WTC11 (cell line): ENCODE data around the gene CFAP91. TPM values are rescaled to one million over a fixed set of nuclear protein-coding genes. Genes with fewer than 3 reads are reported as not detected.

Experiments
- ATAC-seq: fragments of 200-7000 bp; cut with Tn5 transposase; 2 replicates; pipeline ENCODE4 v1.10.0; 2021; ENCODE audit warnings: mild to moderate bottlenecking, moderate library complexity
- CTCF ChIA-PET: fragments of 300-600 bp; sonication (Branson Sonifier 250); formaldehyde crosslinking; loops from one replicate; lab custom pipeline; 2021; ENCODE audit warnings: antibody characterized with exemption; lab: Charles Lee
- POLR2A ChIA-PET: fragments of 350-600 bp; sonication (Branson Sonifier 250); formaldehyde crosslinking; loops from one replicate; lab custom pipeline; 2021; ENCODE audit warnings: antibody characterized with exemption; lab: Charles Lee
- DNase-seq: peaks from one replicate; pipeline ENCODE4 v3.0.0; 2021; ENCODE audit warnings: low spot score
- H3K27ac Mint-ChIP-seq: 2 replicates; pipeline ENCODE4 v1.8.0; 2021; ENCODE audit warnings: mixed read lengths
- H3K27me3 Mint-ChIP-seq: 2 replicates; pipeline ENCODE4 v1.8.0; 2021; ENCODE audit warnings: low read depth, mild to moderate bottlenecking, moderate library complexity, mixed read lengths
- H3K36me3 Mint-ChIP-seq: 2 replicates; pipeline ENCODE4 v1.8.0; 2021; ENCODE audit warnings: mixed read lengths
- H3K4me1 Mint-ChIP-seq: 2 replicates; pipeline ENCODE4 v1.8.0; 2022; ENCODE audit warnings: mixed read lengths
- H3K4me3 Mint-ChIP-seq: 2 replicates; pipeline ENCODE4 v1.8.0; 2021; ENCODE audit warnings: mild to moderate bottlenecking, moderate library complexity, mixed read lengths
- H3K9me3 Mint-ChIP-seq: 2 replicates; pipeline ENCODE4 v1.8.0; 2021; ENCODE audit warnings: mixed read lengths
- FOXP4 ChIP-seq: sonication (generic); formaldehyde crosslinking; IDR thresholded peaks from 2 replicates; pipeline ENCODE4 v1.8.0; 2022; ENCODE audit warnings: mild to moderate bottlenecking, missing genetic modification reagents
- JUN ChIP-seq: sonication (generic); formaldehyde crosslinking; IDR thresholded peaks from 2 replicates; pipeline ENCODE4 v1.8.0; 2023; ENCODE audit warnings: mild to moderate bottlenecking, missing genetic modification reagents
- NFATC4 ChIP-seq: fragments of 250-450 bp; sonication (Bioruptor Pico); IDR thresholded peaks from 2 replicates; pipeline ENCODE4 v1.9.0; 2021; ENCODE audit warnings: mild to moderate bottlenecking
- NR2C2 ChIP-seq: sonication (generic); formaldehyde crosslinking; IDR thresholded peaks from 2 replicates; pipeline ENCODE4 v1.8.0; 2022; ENCODE audit warnings: mild to moderate bottlenecking, missing genetic modification reagents
- TCF7 ChIP-seq: sonication (generic); formaldehyde crosslinking; IDR thresholded peaks from 2 replicates; pipeline ENCODE4 v1.8.0; 2022; ENCODE audit warnings: mild to moderate bottlenecking, low read depth, missing genetic modification reagents, moderate library complexity
- ZBTB21 ChIP-seq: sonication (generic); formaldehyde crosslinking; IDR thresholded peaks from 2 replicates; pipeline ENCODE4 v1.8.1; 2023; ENCODE audit warnings: mild to moderate bottlenecking, missing genetic modification reagents, borderline replicate concordance
- ZNF263 ChIP-seq: sonication (generic); formaldehyde crosslinking; IDR thresholded peaks from 2 replicates; pipeline ENCODE4 v1.8.1; 2022; ENCODE audit warnings: low read depth, mild to moderate bottlenecking, moderate library complexity, missing genetic modification reagents
- ZNF416 ChIP-seq: fragments of 250-450 bp; sonication (Bioruptor Pico); IDR thresholded peaks from 2 replicates; pipeline ENCODE4 v1.9.0; 2021; ENCODE audit warnings: mild to moderate bottlenecking, inconsistent platforms
- ZNF423 ChIP-seq: fragments of 250-450 bp; sonication (Bioruptor Pico); IDR thresholded peaks from 2 replicates; pipeline ENCODE4 v2.1.2; 2022; ENCODE audit warnings: mild to moderate bottlenecking, moderate library complexity
- ZNF425 ChIP-seq: fragments of 250-450 bp; sonication (Bioruptor Pico); conservative IDR thresholded peaks from 2 replicates; pipeline ENCODE4 v1.9.0; 2021; ENCODE audit warnings: mild to moderate bottlenecking
- total RNA-seq: library from RNA; stranded (reverse); gene quantifications from 3 replicates; pipeline ENCODE4 v1.2.3, GENCODE V29; 2021
- TF ChIP-seq, protein P1 (sequence below): fragments of 250-450 bp; sonication (Bioruptor Pico); IDR thresholded peaks from 2 replicates; pipeline ENCODE4 v1.9.0; 2021; ENCODE audit warnings: mild to moderate bottlenecking, borderline replicate concordance
- TF ChIP-seq, protein P2 (sequence below): sonication (generic); formaldehyde crosslinking; IDR thresholded peaks from 2 replicates; pipeline ENCODE4 v1.8.1; 2022; ENCODE audit warnings: mild to moderate bottlenecking, moderate library complexity, missing genetic modification reagents
- TF ChIP-seq, protein P3 (sequence below): fragments of 250-450 bp; sonication (Bioruptor Pico); IDR thresholded peaks from 2 replicates; pipeline ENCODE4 v1.9.0; 2021; ENCODE audit warnings: mild to moderate bottlenecking
- TF ChIP-seq, protein P4 (sequence below): sonication (generic); formaldehyde crosslinking; IDR thresholded peaks from 2 replicates; pipeline ENCODE4 v1.8.1; 2023; ENCODE audit warnings: mild to moderate bottlenecking, missing genetic modification reagents, moderate library complexity

Gene CFAP91
- total RNA-seq, 1 experiment from 2014 or later, result 3.5 TPM

DNA sequence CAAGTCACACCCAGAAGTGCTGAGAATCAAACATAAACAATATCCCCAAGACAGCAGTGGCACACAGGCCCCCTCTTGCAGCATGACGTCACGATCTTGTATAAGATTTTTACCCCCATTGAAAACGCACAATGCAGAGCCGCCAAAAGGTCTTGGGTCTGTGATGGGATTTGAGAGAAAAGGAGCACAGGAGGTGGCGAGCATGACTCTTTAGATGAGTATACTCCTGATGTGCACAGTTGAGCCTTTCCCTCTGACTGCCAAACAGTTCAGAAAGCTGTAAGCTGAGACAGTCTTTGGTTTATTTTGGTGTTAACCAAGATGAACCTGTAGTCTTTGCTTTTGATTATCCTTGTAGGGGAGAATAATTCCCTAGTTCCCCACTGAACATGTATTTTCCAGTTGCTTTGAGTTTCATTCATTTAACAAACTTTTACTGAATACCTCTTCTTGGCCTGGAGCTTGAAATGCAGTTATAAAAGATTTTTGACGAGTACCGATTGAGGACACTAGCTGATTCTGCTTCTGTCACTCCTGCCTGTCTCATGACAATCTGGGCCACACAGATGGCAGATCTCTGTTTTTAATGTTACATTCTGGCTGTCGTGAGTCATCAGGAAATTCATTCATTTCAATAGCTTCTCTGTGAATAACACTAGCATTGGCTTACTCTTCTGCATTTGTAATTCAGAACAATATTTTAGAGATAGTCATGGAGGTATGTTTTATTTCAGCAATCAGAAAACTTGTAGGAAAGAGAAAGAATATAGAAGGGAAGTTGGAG is 28.9 kb downstream of the CFAP91 start:
- H3K27ac Mint-ChIP-seq, result no peak overlapping the region
- H3K4me1 Mint-ChIP-seq, result 0 out of 2 replicates have a peak, but pooled peaks cover 4% of the 10 kb centered on the region
- no peaks in the 10 kb centered on the region for H3K36me3 Mint-ChIP-seq
- no peaks in the 10 kb centered on the region for H3K9me3 Mint-ChIP-seq
- H3K4me3 Mint-ChIP-seq, result no peak overlapping the region
- ATAC-seq, result no peak
- ChIA-PET CTCF (interaction anchor here (0.6 to 1.4 kb wide), 3 partner anchors 10 to 131 kb away, joined by 4 read pairs; no protein-coding TSS in a partner anchor), POLR2A (no interaction called here)
- no peaks in the 10 kb centered on the region for H3K27me3 Mint-ChIP-seq
- no peak for DNase-seq
- TF ChIP-seq, protein P1, sequence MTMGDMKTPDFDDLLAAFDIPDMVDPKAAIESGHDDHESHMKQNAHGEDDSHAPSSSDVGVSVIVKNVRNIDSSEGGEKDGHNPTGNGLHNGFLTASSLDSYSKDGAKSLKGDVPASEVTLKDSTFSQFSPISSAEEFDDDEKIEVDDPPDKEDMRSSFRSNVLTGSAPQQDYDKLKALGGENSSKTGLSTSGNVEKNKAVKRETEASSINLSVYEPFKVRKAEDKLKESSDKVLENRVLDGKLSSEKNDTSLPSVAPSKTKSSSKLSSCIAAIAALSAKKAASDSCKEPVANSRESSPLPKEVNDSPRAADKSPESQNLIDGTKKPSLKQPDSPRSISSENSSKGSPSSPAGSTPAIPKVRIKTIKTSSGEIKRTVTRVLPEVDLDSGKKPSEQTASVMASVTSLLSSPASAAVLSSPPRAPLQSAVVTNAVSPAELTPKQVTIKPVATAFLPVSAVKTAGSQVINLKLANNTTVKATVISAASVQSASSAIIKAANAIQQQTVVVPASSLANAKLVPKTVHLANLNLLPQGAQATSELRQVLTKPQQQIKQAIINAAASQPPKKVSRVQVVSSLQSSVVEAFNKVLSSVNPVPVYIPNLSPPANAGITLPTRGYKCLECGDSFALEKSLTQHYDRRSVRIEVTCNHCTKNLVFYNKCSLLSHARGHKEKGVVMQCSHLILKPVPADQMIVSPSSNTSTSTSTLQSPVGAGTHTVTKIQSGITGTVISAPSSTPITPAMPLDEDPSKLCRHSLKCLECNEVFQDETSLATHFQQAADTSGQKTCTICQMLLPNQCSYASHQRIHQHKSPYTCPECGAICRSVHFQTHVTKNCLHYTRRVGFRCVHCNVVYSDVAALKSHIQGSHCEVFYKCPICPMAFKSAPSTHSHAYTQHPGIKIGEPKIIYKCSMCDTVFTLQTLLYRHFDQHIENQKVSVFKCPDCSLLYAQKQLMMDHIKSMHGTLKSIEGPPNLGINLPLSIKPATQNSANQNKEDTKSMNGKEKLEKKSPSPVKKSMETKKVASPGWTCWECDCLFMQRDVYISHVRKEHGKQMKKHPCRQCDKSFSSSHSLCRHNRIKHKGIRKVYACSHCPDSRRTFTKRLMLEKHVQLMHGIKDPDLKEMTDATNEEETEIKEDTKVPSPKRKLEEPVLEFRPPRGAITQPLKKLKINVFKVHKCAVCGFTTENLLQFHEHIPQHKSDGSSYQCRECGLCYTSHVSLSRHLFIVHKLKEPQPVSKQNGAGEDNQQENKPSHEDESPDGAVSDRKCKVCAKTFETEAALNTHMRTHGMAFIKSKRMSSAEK (CRISPR knock-in tag), result no peak
- no peak for TF ChIP-seq ZNF425 (CRISPR knock-in tag)
- TF ChIP-seq ZNF263 (CRISPR knock-in tag), result no peak
- TF ChIP-seq TCF7 (CRISPR knock-in tag), result no peak
- TF ChIP-seq NR2C2, result no peak
- no peak for TF ChIP-seq ZNF423 (CRISPR knock-in tag)
- TF ChIP-seq FOXP4 (CRISPR knock-in tag), result no peak
- TF ChIP-seq ZBTB21 (CRISPR knock-in tag), result no peak
- no peak for TF ChIP-seq NFATC4 (CRISPR knock-in tag)

GRCh38 chr3:119733812-119734211 is 31.0 kb downstream of the CFAP91 start:
- CTCF ChIA-PET, result interaction anchor here (1.4 kb wide), 2 partner anchors 9 to 44 kb away, joined by 4 to 6 read pairs; no protein-coding TSS in a partner anchor

More at GRCh38 chr3:119733812-119734211, 31.0 kb downstream of the CFAP91 start:
- Mint-ChIP-seq H3K9me3 (no peaks in the 10 kb centered on the region), H3K4me3 (no peak overlapping the region), H3K4me1 (0 out of 2 replicates have a peak, but pooled peaks cover 4% of the 10 kb centered on the region), H3K27me3 (no peaks in the 10 kb centered on the region), H3K27ac (no peak overlapping the region), H3K36me3 (no peaks in the 10 kb centered on the region)
- TF ChIP-seq JUN (no peak), ZNF416 (CRISPR knock-in tag) (no peak)
- TF ChIP-seq, protein P2, sequence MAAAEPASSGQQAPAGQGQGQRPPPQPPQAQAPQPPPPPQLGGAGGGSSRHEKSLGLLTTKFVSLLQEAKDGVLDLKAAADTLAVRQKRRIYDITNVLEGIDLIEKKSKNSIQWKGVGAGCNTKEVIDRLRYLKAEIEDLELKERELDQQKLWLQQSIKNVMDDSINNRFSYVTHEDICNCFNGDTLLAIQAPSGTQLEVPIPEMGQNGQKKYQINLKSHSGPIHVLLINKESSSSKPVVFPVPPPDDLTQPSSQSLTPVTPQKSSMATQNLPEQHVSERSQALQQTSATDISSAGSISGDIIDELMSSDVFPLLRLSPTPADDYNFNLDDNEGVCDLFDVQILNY (CRISPR knock-in tag), result no peak
- TF ChIP-seq, protein P3, sequence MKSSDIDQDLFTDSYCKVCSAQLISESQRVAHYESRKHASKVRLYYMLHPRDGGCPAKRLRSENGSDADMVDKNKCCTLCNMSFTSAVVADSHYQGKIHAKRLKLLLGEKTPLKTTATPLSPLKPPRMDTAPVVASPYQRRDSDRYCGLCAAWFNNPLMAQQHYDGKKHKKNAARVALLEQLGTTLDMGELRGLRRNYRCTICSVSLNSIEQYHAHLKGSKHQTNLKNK (CRISPR knock-in tag), result no peak
- TF ChIP-seq, protein P4, sequence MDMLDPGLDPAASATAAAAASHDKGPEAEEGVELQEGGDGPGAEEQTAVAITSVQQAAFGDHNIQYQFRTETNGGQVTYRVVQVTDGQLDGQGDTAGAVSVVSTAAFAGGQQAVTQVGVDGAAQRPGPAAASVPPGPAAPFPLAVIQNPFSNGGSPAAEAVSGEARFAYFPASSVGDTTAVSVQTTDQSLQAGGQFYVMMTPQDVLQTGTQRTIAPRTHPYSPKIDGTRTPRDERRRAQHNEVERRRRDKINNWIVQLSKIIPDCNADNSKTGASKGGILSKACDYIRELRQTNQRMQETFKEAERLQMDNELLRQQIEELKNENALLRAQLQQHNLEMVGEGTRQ (CRISPR knock-in tag), result no peak
- no peak for DNase-seq
- ATAC-seq, result no peak
- POLR2A ChIA-PET, result no interaction called here
